Measurements from ENCODE around the gene EXOC3L4.

The EXOC3L4 gene

DNA sequence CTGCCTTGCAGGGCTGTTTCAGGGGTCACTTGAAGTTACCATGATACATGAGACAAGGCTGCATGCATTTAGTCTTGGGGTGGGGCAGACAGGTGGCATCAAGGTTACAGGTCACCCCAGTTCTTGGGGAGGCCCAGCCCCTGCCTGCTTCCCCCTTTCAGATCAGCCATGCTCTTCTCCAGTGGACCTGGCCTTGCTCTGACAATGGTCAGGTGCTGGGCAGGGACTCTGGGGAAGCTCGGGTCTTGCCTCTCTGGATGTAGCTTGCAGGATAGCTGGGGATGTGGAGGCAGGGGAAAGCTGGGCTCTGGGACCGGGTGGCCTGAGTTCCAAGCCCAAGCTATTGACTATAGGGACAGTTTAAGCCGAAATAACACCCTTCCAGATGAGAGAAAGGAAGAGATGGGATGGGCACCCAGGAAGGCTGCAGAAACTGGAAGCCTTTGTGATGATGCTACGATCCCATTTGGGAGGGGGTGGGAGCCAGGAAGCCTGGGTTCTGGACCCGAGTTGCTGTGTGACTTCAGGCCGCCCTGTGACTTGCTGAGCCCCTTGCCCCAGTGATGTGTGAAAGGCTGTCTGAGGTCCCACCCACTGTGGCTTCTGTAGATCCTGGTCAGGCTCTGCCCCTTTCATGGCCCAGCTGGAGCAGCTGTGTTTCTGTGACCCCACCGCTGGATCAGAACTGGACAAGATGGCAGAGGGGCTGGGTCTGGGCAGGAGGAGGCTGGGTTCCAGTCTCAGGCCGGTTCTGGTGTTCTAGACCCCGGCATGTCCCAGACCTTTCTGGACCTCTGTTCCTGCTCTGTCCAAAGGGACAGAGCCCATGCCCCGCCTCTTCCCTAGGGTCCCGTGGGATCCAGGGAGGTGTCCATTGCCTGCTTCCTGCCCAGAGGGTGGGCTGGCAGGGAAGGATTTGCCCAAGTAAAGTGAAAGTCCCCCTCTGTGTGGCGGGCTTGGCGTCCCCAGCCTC, 30.9 kb downstream of the EXOC3L4 start:
- no peaks in the 10 kb centered on the region for H3K36me3 ChIP-seq
- no peaks in the 10 kb centered on the region for H3K9me3 ChIP-seq (ENCODE audit: severe bottlenecking)
- H3K4me3 ChIP-seq (ENCODE audit: low read depth, low read length), result no peak overlapping the region
- DNase-seq, result no peak
- TF ChIP-seq, protein P1, sequence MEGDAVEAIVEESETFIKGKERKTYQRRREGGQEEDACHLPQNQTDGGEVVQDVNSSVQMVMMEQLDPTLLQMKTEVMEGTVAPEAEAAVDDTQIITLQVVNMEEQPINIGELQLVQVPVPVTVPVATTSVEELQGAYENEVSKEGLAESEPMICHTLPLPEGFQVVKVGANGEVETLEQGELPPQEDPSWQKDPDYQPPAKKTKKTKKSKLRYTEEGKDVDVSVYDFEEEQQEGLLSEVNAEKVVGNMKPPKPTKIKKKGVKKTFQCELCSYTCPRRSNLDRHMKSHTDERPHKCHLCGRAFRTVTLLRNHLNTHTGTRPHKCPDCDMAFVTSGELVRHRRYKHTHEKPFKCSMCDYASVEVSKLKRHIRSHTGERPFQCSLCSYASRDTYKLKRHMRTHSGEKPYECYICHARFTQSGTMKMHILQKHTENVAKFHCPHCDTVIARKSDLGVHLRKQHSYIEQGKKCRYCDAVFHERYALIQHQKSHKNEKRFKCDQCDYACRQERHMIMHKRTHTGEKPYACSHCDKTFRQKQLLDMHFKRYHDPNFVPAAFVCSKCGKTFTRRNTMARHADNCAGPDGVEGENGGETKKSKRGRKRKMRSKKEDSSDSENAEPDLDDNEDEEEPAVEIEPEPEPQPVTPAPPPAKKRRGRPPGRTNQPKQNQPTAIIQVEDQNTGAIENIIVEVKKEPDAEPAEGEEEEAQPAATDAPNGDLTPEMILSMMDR (IDR thresholded peaks at IDR 0.05; ENCODE audit: low read depth, low read length), result no peak
- no peak overlapping the region for H3K27ac ChIP-seq
- no peaks in the 10 kb centered on the region for H3K27me3 ChIP-seq (ENCODE audit: insufficient read depth, low read depth, severe bottlenecking)

DNA sequence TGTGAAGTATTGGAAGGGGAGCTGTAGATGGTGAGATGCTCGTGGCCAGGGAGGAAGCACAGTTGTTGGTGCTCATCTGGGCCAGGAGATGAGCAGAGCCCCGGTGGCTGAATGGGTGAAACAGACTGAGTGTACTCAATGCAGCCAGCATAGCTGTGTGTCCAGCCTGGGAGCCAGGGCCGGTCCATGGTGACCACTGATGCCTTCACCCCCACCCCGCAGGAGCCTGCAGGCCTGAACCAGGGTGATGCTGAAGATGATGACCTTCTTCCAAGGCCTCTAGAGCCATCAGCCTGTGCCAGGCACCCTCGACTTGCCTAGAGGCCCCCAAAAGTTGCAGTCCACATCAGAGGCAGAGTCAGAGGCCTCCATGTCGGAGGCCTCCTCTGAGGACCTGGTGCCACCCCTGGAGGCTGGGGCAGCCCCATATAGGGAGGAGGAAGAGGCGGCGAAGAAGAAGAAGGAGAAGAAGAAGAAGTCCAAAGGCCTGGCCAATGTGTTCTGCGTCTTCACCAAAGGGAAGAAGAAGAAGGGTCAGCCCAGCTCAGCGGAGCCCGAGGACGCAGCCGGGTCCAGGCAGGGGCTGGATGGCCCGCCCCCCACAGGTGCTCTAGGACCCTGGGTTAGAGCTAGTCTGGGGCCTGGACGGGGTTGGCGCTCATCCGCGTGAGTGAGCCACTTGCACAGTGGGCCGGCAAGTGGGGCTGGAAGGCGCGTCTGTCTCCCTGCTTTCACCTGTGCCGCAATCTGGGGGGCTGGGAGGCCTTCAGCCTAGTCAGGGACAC, 31.8 kb downstream of the EXOC3L4 start:
- TF ChIP-seq, protein P1 (IDR thresholded peaks at IDR 0.05; ENCODE audit: low read depth, low read length), result no peak
- no peak for DNase-seq
- Histone ChIP-seq H3K36me3 (no peaks in the 10 kb centered on the region), H3K27me3 (ENCODE audit: insufficient read depth, low read depth, severe bottlenecking) (no peaks in the 10 kb centered on the region), H3K4me3 (ENCODE audit: low read depth, low read length) (peak overlapping the region; percentile 21; the same call in 1 of the 2 replicates), H3K27ac (peak overlapping the region; percentile 41; the same call in 1 of the 2 replicates), H3K9me3 (ENCODE audit: severe bottlenecking) (no peaks in the 10 kb centered on the region)

DNA sequence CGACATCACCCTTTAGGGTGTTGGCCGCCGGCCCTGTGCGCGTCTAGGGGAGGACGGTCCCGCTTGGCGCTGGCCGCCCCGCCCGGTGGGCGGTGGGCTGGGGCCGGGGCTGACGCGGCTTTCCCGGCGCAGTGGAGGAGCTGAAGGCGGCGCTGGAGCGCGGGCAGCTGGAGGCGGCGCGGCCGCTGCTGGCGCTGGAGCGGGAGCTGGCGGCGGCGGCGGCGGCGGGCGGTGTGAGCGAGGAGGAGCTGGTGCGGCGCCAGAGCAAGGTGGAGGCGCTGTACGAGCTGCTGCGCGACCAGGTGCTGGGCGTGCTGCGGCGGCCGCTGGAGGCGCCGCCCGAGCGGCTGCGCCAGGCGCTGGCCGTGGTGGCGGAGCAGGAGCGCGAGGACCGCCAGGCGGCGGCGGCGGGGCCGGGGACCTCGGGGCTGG, 32.4 kb downstream of the EXOC3L4 start:
- Histone ChIP-seq H3K4me3 (ENCODE audit: low read depth, low read length) (peak overlapping the region; percentile 21; the same call in 1 of the 2 replicates), H3K27me3 (ENCODE audit: insufficient read depth, low read depth, severe bottlenecking) (no peaks in the 10 kb centered on the region), H3K27ac (peak overlapping the region; percentile 41; the same call in 1 of the 2 replicates), H3K36me3 (no peaks in the 10 kb centered on the region), H3K9me3 (ENCODE audit: severe bottlenecking) (no peaks in the 10 kb centered on the region)
- TF ChIP-seq, protein P1 (IDR thresholded peaks at IDR 0.05; ENCODE audit: low read depth, low read length), result peak; percentile 35; the same call in 1 of the 2 replicates
- peak; percentile 72 for DNase-seq

DNA sequence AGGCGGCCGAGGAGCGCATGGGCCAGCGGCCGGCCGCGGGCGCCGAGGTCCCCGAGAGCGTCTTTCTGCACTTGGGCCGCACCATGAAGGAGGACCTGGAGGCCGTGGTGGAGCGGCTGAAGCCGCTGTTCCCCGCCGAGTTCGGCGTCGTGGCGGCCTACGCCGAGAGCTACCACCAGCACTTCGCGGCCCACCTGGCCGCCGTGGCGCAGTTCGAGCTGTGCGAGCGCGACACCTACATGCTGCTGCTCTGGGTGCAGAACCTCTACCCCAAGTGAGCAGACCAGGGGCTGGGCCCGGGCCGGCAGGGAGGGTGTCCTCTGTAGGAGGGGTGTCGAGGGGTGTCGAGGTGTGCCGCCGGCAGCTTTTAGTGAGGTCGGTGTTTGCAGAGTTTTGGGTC, 32.8 kb downstream of the EXOC3L4 start:
- no peak overlapping the region for H3K27ac ChIP-seq
- no peak overlapping the region for H3K4me3 ChIP-seq (ENCODE audit: low read depth, low read length)
- H3K9me3 ChIP-seq (ENCODE audit: severe bottlenecking), result no peaks in the 10 kb centered on the region
- no peaks in the 10 kb centered on the region for H3K36me3 ChIP-seq
- DNase-seq, result no peak
- H3K27me3 ChIP-seq (ENCODE audit: insufficient read depth, low read depth, severe bottlenecking), result no peaks in the 10 kb centered on the region
- TF ChIP-seq, protein P1 (IDR thresholded peaks at IDR 0.05; ENCODE audit: low read depth, low read length), result no peak

DNA sequence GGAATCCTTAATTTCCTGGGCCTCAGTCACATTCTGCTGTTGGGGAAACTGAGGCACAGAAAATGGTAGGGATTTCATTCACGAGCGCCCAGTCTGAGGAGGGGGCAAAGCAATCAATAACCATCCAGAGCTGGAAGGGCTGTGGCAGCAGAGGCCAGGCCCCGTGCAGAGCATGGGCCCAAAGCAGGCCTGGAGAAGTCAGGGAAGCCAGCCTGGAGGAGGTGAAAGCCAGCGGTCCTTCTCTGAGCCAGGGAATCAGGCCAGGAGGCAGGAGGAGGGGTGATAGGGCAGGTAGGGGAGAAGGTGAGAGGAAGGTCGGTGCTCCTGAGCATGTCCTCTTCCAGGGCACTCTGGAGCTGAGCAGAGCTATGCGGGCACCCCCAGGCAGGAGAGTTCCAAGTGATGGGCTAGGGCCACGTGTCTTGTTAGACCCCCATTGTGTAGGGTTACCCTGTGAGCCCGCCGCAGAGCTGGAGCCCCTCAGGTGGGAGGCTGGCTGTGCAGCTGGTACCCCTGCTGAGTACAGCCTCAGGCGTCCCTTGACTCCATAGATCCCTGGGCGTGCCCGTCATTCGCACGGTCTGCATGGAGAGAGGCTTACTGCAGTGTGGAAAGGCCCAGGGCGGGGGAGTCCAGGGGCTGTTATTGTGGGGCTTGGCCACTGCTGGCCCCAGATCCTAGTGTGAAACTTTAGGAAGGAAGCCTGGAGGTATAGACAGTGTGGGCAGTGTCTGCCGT, 33.5 kb downstream of the EXOC3L4 start:
- Histone ChIP-seq H3K27ac (no peak overlapping the region), H3K27me3 (ENCODE audit: insufficient read depth, low read depth, severe bottlenecking) (no peaks in the 10 kb centered on the region), H3K36me3 (no peaks in the 10 kb centered on the region), H3K9me3 (ENCODE audit: severe bottlenecking) (no peaks in the 10 kb centered on the region), H3K4me3 (ENCODE audit: low read depth, low read length) (no peak overlapping the region)
- no peak for DNase-seq
- TF ChIP-seq, protein P1 (IDR thresholded peaks at IDR 0.05; ENCODE audit: low read depth, low read length), result no peak

All from WERI-Rb-1 (cell line).